ENCODE measurements around the gene GPC3.

- TF ChIP-seq CTCF (IDR thresholded peaks at IDR 0.05) (no peak), POLR2A (IDR thresholded peaks at IDR 0.05) (no peak)
These were observed 181.3 kb downstream of the GPC3 start for GRCh38 chrX:133804072-133804471.
